NCI-H187 treated with DMSO at 0.1 percent for 48 hours (cell line): ENCODE results near the gene ZBTB22.
A peak's percentile ranks its signal among the peaks of the same experiment; 100 is the strongest.
"Not testable (repeated sequence)": the region's sequence is repeated elsewhere in the genome, so short reads cannot be mapped to it uniquely, and the experiment has no call there.

Source experiments
- DNase-seq: peaks from one replicate; lab custom pipeline; 2025; lab: John Stamatoyannopoulos, UW

Gene ZBTB22, protein sequence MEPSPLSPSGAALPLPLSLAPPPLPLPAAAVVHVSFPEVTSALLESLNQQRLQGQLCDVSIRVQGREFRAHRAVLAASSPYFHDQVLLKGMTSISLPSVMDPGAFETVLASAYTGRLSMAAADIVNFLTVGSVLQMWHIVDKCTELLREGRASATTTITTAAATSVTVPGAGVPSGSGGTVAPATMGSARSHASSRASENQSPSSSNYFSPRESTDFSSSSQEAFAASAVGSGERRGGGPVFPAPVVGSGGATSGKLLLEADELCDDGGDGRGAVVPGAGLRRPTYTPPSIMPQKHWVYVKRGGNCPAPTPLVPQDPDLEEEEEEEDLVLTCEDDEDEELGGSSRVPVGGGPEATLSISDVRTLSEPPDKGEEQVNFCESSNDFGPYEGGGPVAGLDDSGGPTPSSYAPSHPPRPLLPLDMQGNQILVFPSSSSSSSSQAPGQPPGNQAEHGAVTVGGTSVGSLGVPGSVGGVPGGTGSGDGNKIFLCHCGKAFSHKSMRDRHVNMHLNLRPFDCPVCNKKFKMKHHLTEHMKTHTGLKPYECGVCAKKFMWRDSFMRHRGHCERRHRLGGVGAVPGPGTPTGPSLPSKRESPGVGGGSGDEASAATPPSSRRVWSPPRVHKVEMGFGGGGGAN

DNA sequence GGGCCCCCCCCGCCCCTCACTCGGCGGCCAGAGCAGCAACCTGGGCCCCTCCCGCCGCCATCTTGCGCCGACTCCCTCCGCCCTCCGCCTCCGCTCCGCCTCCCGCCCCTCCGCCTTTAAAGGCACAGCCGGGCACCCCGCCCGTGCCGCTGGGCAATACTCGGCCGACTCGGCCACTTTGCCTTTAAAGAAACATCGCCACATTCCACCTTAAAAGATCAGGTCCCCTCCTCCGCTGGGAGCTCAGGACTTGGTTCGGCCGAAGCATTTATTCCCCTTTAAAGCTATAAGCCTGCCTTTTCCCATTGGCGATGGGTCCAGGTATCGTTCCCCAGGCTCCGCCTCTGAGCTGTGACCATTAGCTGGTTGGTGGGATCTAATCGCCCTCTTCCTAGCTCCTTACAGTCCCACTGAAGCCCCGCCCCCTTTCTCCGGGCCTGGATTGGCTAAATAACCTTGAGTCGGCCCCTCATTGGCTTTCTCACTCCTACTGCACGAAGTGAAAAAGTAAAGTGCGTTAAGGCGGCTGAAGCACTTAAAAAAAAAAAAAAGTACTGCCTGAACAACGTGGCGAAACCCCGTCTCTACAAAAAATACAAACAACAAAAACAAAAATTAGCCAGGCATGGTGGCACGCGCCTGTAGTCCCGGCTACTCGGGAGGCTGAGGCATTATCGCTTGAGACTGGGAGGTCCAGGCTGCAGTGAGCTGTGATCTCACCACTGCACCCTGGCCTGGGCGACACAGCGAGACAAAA lies at the start of gene ZBTB22:
TSS of gene ZBTB22 (minus strand) at position 76 of the 757 bp plus-strand sequence. CDS start 828 bp downstream, outside the sequence.
- DNase-seq, result peak; percentile 92

DNA sequence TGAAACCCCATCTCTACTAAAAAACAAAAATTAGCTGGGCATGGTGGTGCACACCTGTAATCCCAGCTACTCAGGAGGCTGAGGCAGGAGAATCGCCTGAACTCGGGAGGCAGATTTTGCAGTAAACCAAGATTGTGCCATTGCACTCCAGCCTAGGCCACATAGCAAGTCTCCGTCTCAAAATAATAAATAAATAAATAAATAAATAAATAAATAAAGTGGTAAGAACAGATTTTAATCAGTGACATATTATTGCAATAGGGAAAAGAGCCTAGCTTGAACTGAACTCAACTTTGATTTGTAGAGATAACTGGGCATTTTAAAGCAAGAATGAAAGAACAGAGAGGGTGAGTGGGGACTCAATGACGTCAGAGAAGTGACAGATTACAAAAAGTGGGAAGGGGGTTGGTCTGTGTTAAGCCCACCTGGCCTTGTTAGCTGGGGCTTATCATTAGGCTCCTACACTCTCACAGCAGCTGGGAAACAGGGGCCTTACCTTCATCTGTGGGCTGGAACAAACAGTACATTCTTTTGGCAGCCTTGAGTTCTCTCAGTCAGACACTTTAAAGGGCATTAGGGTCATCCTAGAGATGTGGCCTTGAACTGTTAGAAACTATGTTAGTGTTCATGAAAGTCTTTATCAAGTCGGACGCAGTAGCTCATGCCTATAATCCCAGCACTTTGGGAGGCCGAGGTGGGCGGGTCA lies 49.6 kb upstream of the ZBTB22 start:
- DNase-seq, result no peak

DNA sequence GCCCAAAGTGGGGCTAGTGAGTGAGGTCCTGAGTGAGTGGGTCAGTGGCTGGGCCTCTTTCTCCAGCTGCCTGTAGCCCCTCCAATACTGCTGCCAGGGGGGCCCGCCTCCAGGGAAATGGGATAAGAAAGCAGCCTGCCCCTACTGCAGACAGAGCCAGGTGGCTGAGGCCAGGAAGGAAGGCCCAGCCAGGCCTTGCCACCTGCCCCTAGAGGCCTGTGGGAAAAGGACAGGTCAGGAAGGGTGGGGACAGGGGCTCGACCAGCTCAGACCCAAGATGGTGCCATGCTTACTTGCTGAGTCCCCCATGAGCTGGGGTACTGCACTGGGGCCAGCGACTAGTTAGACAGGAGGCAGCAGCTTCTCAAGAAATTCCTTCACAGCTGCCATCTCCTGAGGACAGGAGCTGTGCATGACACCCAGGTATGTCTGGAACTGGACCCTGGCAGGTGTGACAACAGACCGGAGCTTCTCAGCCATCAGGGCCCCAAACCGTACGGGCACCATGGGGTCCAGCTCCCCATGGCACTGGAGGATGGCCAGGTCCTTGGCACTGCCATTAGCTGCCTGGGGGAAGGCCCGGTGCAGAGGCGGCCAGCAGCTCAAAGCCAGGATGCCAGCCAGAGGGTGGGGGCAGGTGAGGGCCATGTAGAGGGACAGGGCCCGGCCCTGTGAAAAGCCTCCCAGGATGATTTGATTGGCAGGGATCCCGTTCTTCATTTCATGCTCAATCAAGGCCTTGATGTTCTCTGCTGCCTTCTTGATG lies 47.8 kb upstream of the ZBTB22 start:
- DNase-seq, result not testable (repeated sequence)

DNA sequence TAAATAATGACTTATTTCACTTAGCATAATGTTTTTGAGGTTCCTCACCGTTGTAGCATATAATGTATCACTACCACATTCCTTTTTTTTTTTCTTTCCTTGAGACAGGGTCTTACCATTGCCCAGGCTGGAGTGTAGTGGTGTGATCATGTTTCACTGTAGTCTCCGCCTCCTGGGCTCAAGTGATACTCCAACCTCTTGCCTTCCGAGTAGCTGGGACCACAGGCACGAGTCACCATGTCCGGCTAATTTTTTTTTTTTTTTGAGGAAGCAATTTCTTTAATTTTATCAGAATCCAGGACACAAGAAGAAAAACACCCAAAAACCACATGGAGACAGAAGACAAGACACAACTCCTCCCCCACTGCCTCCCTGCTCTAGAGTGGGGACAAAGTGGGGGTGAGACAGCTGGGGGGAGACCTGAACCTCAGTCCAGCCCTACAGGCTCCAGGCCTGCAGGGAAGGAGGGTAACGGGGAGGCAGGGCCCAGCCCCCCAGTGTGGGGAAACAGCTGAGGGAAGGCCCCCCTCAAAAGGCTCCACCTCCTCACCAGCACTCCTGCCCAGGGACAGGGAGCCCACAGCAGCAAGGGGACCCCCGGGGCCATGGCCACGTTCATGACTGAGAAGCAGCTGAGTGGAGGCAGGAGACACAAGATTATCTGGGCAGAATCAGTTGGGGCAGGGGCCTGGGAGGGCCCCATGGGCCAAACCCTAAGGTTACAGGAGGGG lies 47.1 kb upstream of the ZBTB22 start:
- peak; percentile 36 for DNase-seq

DNA sequence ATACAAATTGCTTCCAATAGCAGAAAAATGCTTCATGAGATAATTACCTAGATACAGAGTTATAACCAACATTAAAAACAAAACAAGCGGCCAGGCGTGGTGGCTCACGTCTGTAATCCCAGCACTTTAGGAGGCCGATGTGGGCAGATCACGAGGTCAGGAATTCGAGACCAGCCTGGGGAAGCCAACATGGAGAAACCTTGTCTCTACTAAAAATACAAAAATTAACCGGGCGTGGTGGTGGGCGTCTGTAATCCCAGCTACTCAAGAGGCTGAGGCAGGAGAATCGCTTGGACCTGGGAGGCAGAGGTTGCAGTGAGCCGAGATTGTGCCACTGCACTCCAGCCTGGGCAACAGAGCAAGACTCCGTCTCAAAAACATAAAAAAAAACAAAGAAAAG lies 45.9 kb upstream of the ZBTB22 start:
- DNase-seq, result not testable (repeated sequence)

DNA sequence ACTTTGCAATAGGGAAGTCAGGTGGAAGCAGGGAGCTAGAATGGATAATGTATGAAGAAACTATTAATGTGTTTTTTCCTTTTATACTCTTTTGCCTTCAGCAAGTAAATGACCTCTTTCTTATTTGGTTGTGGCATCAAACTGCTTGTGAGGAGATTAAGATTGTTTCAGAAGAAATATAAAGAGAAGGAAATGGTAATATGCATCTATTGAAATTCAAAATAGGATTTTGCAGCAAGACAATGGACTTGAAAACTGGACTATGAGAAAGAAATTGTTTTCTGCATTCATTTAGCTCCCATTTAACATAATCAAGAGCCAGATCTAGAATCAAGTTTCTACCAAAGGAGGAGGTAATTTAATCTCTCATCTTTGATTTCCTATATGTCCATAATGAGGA lies 41.8 kb upstream of the ZBTB22 start:
- DNase-seq, result no peak

DNA sequence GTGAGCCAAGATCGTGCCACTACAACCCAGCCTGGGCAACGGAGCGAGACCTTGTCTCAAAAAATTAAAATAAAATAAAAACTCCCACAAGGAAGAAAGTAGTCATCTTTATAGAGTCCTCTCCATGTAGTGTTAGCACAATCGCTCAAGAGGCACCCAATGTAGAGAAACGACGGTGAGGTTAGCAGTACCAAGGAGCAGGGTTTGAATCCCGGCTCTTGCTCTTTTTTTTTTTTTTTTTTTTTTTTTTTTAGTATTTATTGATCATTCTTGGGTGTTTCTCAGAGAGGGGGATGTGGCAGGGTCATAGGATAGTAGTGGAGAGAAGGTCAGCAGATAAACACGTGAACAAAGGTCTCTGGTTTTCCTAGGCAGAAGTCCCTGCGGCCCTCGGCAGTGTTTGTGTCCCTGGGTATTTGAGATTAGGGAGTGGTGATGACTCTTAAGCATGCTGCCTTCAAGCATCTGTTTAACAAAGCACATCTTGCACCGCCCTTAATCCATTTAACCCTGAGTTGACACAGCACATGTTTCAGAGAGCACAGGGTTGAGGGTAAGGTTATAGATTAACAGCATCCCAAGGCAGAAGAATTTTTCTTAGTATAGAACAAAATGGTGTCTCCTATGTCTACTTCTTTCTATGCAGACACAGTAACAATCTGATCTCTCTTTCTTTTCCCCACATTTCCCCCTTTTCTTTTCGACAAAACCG lies 39.8 kb upstream of the ZBTB22 start:
- not testable (repeated sequence) for DNase-seq

DNA sequence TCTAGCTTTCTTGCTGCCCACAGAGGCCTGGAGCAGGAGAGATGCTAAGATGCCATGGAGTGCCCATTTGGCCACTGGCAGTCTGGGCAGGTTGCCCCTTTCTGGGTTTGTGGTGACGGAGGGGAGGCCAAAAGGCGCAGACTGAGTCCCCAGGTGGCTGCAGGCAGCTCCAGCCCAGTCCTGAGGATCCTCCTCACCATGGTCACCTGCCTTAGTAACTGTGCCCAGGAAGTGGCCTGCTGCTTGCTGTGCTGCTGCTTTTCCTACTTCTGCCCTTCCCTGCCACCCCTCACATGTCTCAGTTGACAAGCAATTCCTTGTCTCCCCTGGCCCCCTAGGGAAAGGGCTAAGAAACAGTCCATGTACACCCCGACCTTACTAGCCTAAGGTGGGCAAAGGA lies 38.8 kb upstream of the ZBTB22 start:
- no peak for DNase-seq

DNA sequence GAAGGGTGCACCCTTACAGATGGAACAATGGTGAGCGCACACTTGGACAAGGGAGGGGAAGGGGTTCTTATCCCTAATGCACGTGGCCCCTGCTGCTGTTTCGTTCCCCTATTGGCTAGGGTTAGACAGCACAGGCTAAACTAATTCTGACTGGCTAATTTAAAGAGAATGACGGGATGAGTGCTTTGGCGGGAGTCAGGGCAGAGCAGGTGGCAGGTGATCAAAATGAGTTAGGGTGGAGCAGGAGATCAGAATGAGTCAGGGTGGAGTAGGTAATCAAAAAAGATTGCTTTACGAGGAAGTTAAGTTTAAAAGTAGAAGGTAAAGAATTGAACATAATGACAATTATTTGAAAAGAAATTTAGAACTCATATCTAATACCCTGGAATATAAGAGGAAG lies 38.3 kb upstream of the ZBTB22 start:
- not testable (repeated sequence) for DNase-seq

DNA sequence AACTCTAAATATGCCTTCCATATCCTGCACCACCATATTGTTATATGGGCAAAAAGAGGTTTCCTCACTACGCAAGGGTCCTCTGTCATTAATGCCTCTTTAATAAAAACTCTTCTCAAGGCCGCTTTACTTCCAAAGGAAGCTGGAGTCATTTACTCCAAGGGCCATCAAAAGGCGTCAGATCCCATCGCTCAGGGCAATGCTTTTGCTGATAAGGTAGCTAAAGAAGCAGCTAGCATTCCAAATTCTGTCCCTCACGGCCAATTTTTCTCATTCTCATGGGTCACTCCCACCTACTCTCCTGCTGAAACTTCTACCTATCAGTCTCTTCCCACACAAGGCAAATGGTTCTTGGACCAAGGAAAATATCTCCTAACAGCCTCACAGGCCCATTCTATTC lies 30.3 kb upstream of the ZBTB22 start:
- no peak for DNase-seq

DNA sequence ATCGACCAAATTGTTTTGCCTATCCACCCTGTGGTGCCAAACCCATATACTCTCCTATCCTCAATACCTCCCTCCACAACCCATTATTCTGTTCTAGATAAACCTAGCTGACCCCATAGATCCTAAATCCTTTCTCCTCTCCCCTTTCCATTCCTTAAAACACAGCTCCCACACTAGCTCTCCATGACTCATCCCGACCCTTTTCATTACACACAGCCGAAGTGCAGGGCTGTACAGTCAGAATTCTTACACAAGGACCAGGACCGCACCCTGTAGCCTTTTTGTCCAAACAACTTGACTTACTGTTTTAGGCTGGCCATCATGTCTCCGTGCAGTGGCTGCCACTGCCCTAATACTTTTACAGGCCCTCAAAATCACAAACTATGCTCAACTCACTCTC lies 29.4 kb upstream of the ZBTB22 start:
- DNase-seq, result not testable (repeated sequence)

DNA sequence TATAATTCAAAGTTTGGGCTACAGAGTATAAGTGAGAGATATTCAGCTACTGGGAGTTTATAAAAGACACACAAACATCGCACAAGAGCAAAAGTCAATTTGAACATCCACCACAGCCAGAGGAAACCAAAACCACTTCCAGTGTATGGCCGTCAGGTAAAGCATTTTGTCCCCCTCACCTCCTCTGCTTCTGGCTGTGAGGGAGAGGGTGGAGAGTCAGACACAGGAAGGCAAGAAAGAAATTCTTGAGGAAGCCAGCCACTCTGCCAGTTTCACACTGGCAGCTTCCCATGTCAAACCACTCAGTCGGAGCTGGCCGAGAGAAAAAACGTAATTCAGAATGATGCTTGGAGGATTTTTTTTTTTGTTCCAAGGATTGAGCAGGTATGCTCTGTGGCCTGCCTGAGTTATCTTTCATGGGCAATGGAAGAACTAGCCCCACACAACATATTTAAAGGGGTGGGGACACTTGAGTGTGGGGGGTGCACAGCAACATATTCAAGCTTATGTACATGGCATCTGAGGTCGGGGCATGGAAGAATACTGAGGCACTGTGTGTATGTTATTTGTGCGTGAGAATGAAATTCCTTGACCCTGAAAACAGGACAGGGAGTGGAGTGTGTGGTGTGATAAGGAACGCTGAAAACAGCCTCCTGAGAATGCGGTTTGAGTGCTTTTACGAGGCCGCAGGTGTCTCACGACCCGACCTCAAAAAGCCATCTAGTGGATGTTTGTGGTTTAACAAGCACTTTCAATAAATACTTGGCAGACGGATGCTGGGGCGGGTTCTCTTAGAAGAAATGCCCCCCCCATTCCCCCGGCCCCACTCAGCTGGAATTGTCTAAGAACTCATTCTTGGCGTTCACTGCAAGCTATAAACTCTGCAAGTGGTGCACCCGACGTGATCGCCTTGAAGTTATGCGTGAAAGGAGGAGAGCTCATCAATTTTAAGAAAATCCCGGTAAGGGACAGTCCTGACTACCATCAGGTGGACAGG lies 27.5 kb upstream of the ZBTB22 start:
- peak; percentile 22 for DNase-seq

DNA sequence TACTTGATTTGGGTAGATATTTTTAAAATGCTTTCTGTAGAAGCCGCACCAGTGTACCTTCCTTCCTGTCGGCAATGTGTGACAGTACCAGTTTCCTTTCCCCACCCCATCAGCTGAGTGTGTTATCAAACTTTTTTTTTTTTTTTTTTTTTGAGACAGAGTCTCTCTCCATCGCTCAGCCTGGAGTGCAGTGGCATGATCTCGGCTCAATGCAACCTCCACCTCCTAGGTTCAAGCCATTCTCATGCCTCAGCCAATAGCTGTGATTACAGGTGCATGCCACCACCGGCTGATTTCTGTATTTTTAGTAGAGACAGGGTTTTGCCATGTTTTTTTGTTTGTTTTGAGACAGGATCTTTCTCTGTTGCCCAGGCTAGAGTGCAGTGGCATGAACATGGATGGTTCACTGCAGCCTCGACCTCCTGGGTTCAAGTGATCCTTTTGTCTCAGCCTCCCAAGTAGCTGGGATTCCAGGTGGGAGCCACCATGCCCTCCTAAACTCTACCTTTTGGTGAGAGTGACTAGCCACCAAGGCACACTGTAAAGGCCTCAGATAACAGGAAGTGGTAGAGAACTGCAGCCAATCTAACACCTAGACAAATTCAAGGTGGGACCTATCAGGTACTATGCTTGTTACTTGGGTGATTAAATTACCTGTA lies 26.5 kb upstream of the ZBTB22 start:
- no peak for DNase-seq

DNA sequence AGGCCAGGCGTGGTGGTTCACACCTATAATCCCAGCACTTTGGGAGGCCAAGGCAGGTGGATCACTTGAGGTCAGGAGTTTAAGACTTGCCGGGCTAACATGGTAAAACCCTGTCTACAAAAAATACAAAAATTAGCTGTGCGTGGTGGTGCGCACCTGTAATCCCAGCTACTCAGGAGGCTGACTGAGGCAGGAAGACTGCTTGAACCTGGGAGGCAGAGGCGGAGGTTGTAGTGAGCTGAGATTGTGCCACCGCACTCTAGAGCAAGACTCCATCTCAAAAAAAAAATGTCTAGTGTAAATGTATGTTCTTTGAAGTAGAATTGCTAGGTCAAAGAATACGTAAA lies 26.0 kb upstream of the ZBTB22 start:
- DNase-seq, result not testable (repeated sequence)

DNA sequence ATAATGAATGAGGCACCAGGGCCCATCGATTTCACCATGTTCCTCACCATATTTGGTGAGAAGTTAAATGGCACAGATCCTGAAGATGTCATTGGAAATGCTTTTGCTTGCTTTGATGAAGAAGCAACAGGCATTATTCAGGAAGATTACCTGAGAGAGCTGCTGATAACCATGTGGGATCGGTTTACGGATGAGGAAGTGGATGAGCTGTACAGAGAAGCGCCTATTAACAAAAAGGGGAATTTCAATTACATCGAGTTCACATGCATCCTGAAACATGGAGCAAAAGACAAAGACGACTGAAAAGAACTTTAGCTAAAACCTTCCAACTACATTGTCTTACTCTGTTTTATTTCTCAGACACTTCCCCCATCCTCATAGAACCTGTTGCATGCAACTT lies 21.6 kb upstream of the ZBTB22 start:
- DNase-seq, result no peak

DNA sequence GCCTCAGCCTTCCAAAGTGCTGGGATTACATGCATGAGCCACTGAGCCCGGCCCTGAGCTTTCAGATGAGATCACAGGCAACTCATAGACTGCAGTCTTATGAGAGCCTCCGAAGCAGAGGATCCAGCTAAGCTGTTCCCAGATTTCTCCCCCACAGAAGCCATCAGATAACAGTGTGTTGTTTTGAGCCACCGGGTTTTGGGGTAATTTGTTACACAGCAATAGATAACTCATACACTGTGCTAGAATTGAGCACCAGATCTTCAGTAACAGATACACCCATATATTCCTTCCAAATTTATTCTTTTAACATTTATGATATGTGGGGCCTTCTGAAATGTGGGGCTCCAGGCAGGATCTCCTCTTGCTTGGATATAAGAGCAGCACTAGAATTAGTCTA lies 19.0 kb upstream of the ZBTB22 start:
- no peak for DNase-seq

DNA sequence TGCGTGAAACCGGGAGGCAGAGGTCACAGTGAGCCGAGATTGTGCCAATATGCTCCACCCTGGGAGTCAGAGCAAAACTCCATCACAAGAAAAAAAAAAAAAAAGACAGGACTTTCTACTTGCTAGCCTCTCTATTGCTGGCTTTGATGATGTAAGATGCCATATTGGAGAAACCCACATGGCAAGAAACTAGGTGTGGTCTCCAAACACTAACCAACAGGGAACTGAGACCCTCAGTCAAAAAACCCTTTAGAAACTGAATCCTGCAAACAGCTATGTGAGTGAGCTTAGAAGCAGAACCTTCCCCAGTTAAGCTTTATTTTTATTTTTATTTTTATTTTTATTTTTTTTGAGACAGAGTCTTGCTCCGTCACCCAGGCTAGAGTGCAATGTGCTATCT lies 18.4 kb upstream of the ZBTB22 start:
- DNase-seq, result no peak

DNA sequence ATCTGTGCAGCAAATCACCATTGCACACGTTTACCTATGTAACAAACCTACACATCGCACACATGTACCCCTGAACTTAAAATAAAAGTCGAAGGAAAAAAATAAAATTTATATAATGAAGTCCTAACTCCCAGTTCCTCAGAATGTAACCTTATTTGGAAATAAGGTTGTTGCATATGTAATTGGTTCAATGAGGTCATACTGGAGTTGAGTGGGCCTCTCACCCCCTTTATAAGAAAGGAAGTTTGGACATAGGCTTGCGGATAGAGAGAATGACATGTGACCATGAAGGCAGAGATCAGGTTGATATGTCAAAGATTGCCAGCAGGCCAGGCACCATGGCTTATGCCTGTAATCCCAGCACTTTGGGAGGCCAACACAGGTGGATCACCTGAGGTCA lies 16.1 kb upstream of the ZBTB22 start:
- DNase-seq, result no peak
